ENCODE data around the gene LIPT2. TPM values are rescaled to one million over a fixed set of nuclear protein-coding genes. Genes with fewer than 3 reads are reported as not detected.

LIPT2 gene
- total RNA-seq, 1 donor from 2014 or later = 2.7 TPM

Other genes with a start within 250 kb of the LIPT2 start
- gene P4HA3, start 182.1 kb downstream of the LIPT2 start, total RNA-seq = not detected in 2 replicates
- 8.5 and 11.4 TPM in 2 replicates for gene PGM2L1, start 95.3 kb downstream of the LIPT2 start, total RNA-seq
- not detected in 2 replicates for gene KCNE3, start 26.2 kb downstream of the LIPT2 start, total RNA-seq
- 46.7 and 48.9 TPM in 2 replicates for gene POLD3, start 98.9 kb upstream of the LIPT2 start, total RNA-seq
- gene CHRDL2, start 237.7 kb upstream of the LIPT2 start, total RNA-seq = not detected in 2 replicates

Data from T-helper 2 cell treated with Interferon-gamma antibody and Interleukin-4, amounts not matched to agents 100 ng/mL and 5 ng/mL, for 36 hours (primary cell).